Right lobe of liver (tissue), 4 donors: Measurements from ENCODE around the gene RPL29.
"Not testable (repeated sequence)": the region's sequence is repeated elsewhere in the genome, so short reads cannot be mapped to it uniquely, and the experiment has no call there.

Experiments
- CTCF ChIP-seq, 4 donors: fragments of 200-600 bp in 3 of 4; fragments of 450-650 bp in 1 of 4; IDR thresholded peaks; one replicate each; pipeline versions ENCODE4 v1.5.1 to v1.8.0; 2016 to 2022; ENCODE audit warnings: antibody characterized with exemption in 4 of 4, mild to moderate bottlenecking in 2 of 4
- POLR2A ChIP-seq: fragments of 450-650 bp; IDR thresholded peaks from one replicate; pipeline ENCODE4 v1.6.1; 2017; ENCODE audit warnings: antibody characterized with exemption, mild to moderate bottlenecking
- donor health status: DM: no; HTN: no; CAD: no.
- donor health status: DM: no; HTN: no; CAD: no.
- donor health status: DM: no; HTN: yes; CAD: no.

GRCh38 chr3:51990501-51990971 lies 5.2 kb downstream of the RPL29 start:
- TF ChIP-seq CTCF (IDR thresholded peaks at IDR 0.05); POLR2A: not testable (repeated sequence)
